HEK293 (cell line): ENCODE measurements around the gene SPP2.

Experiments
- CTCF ChIA-PET: fragments of 350-600 bp; formaldehyde crosslinking; extraction: SDS; loops from one replicate; lab custom pipeline; 2021; ENCODE audit warnings: antibody characterized with exemption; lab: Yijun Ruan, JAX
- POLR2A ChIA-PET: fragments of 300-600 bp; formaldehyde crosslinking; extraction: SDS; loops from one replicate; lab custom pipeline; 2020; ENCODE audit warnings: antibody characterized with exemption, inconsistent platforms; lab: Yijun Ruan, JAX
- H3K27ac ChIP-seq: fragments of 200-500 bp; sonication (Bioruptor generic); 2 replicates; pipeline ENCODE4 v1.5.1; 2014; ENCODE audit warnings: low read depth, low read length, control low read depth, inconsistent platforms; ENCODE audit errors: extremely low read depth
- H3K36me3 ChIP-seq, 2 experiments: fragments of 200-500 bp in 1 of 2; sonication (Bioruptor generic) in 1 of 2; 1 replicate in 1 of 2; 2 replicates in 1 of 2; pipeline ENCODE4 v1.5.1; 2014 to 2017; ENCODE audit warnings: inconsistent platforms in 2 of 2, low read length in 2 of 2; ENCODE audit not compliant: control insufficient read depth in 2 of 2, insufficient read depth in 1 of 2
- H3K4me1 ChIP-seq: fragments of 200-500 bp; sonication (Bioruptor generic); 2 replicates; pipeline ENCODE4 v1.5.1; 2014; ENCODE audit warnings: mild to moderate bottlenecking, low read length, inconsistent platforms; ENCODE audit not compliant: control insufficient read depth, insufficient read depth
- H3K4me3 ChIP-seq: 2 replicates; pipeline ENCODE4 v1.5.1; 2011; ENCODE audit warnings: low read depth, mild to moderate bottlenecking, control low read depth, low read length, moderate library complexity
- H3K9me3 ChIP-seq: fragments of 200-500 bp; sonication (Bioruptor generic); 2 replicates; pipeline ENCODE4 v1.5.1; 2014; ENCODE audit warnings: low read depth, low read length, inconsistent platforms; ENCODE audit not compliant: control insufficient read depth, insufficient read depth
- AEBP2 ChIP-seq: fragments of 450-650 bp; formaldehyde crosslinking; IDR thresholded peaks from 2 replicates; pipeline ENCODE4 v1.5.1; 2016; ENCODE audit warnings: missing biosample characterization, missing genetic modification characterization, borderline replicate concordance
- CTCF ChIP-seq: fragments of 450-650 bp; formaldehyde crosslinking; IDR thresholded peaks from 2 replicates; pipeline ENCODE4 v1.5.1; 2016; ENCODE audit warnings: missing biosample characterization, missing genetic modification characterization
- HOXD13 ChIP-seq: sonication (generic); formaldehyde crosslinking; IDR thresholded peaks from 2 replicates; pipeline ENCODE4 v1.8.0; 2022; ENCODE audit warnings: missing genetic modification reagents, borderline replicate concordance
- IKZF3 ChIP-seq: fragments of 450-650 bp; IDR thresholded peaks from 2 replicates; pipeline ENCODE4 v1.5.0; 2018; ENCODE audit warnings: missing biosample characterization, mild to moderate bottlenecking, missing genetic modification characterization, moderate library complexity
- MYNN ChIP-seq: fragments of 450-650 bp; formaldehyde crosslinking; IDR thresholded peaks from 2 replicates; pipeline ENCODE4 v1.5.1; 2016; ENCODE audit warnings: missing biosample characterization, missing genetic modification characterization, borderline replicate concordance
- SETDB1 ChIP-seq: IDR thresholded peaks from one replicate; pipeline ENCODE4 v1.6.1; 2017; ENCODE audit warnings: mild to moderate bottlenecking, low read length, moderate library complexity, mixed read lengths; ENCODE audit not compliant: insufficient read length
- TRIM28 ChIP-seq: IDR thresholded peaks from 2 replicates; pipeline ENCODE4 v1.6.1; 2011; ENCODE audit warnings: low read length, control low read depth, borderline replicate concordance
- WT1 ChIP-seq: fragments of 450-650 bp; formaldehyde crosslinking; IDR thresholded peaks from 2 replicates; pipeline ENCODE4 v1.5.1; 2016; ENCODE audit warnings: missing biosample characterization, missing genetic modification characterization
- ZBTB48 ChIP-seq: fragments of 450-650 bp; formaldehyde crosslinking; IDR thresholded peaks from 2 replicates; pipeline ENCODE4 v1.5.1; 2016; ENCODE audit warnings: missing biosample characterization, missing genetic modification characterization
- ZBTB7A ChIP-seq: fragments of 450-650 bp; formaldehyde crosslinking; IDR thresholded peaks from 2 replicates; pipeline ENCODE4 v1.5.1; 2016; ENCODE audit warnings: low read depth, missing biosample characterization, missing genetic modification characterization
- ZEB2 ChIP-seq: fragments of 450-650 bp; formaldehyde crosslinking; IDR thresholded peaks from 2 replicates; pipeline ENCODE4 v1.5.1; 2016; ENCODE audit warnings: missing biosample characterization, missing genetic modification characterization
- ZNF133 ChIP-seq: fragments of 450-650 bp; formaldehyde crosslinking; IDR thresholded peaks from 2 replicates; pipeline ENCODE4 v1.5.1; 2016; ENCODE audit warnings: missing biosample characterization, missing genetic modification characterization
- ZNF157 ChIP-seq: fragments of 450-650 bp; formaldehyde crosslinking; IDR thresholded peaks from 2 replicates; pipeline ENCODE4 v1.5.1; 2016; ENCODE audit warnings: missing biosample characterization, missing genetic modification characterization
- ZNF280C ChIP-seq: fragments of 450-650 bp; formaldehyde crosslinking; IDR thresholded peaks from 2 replicates; pipeline ENCODE4 v1.5.1; 2016; ENCODE audit warnings: missing biosample characterization, missing genetic modification characterization
- ZNF354C ChIP-seq: fragments of 450-650 bp; formaldehyde crosslinking; IDR thresholded peaks from 2 replicates; pipeline ENCODE4 v1.5.1; 2016; ENCODE audit warnings: missing biosample characterization, missing genetic modification characterization, low read depth, borderline replicate concordance
- ZNF391 ChIP-seq: fragments of 450-650 bp; formaldehyde crosslinking; IDR thresholded peaks from 2 replicates; pipeline ENCODE4 v1.5.1; 2016; ENCODE audit warnings: low read depth, missing biosample characterization, missing genetic modification characterization, borderline replicate concordance
- ZNF398 ChIP-seq: fragments of 450-650 bp; formaldehyde crosslinking; IDR thresholded peaks from 2 replicates; pipeline ENCODE4 v1.5.1; 2017; ENCODE audit warnings: missing biosample characterization, missing genetic modification characterization
- ZNF426 ChIP-seq: fragments of 450-650 bp; formaldehyde crosslinking; IDR thresholded peaks from 2 replicates; pipeline ENCODE4 v1.5.1; 2017; ENCODE audit warnings: missing biosample characterization, missing genetic modification characterization, mild to moderate bottlenecking, inconsistent platforms, moderate library complexity
- ZNF510 ChIP-seq: fragments of 450-650 bp; formaldehyde crosslinking; IDR thresholded peaks from 2 replicates; pipeline ENCODE4 v1.5.1; 2018; ENCODE audit warnings: mild to moderate bottlenecking, missing genetic modification characterization, missing biosample characterization; ENCODE audit not compliant: insufficient replicate concordance
- ZNF580 ChIP-seq: fragments of 450-650 bp; formaldehyde crosslinking; IDR thresholded peaks from 2 replicates; pipeline ENCODE4 v1.5.1; 2016; ENCODE audit warnings: missing biosample characterization, missing genetic modification characterization
- ZNF629 ChIP-seq: fragments of 450-650 bp; formaldehyde crosslinking; IDR thresholded peaks from 2 replicates; pipeline ENCODE4 v1.5.1; 2017; ENCODE audit warnings: missing biosample characterization, missing genetic modification characterization
- ZNF660 ChIP-seq: fragments of 450-650 bp; IDR thresholded peaks from 2 replicates; pipeline ENCODE4 v1.5.1; 2018; ENCODE audit warnings: missing biosample characterization, mild to moderate bottlenecking, missing genetic modification characterization
- ZNF692 ChIP-seq: fragments of 450-650 bp; formaldehyde crosslinking; IDR thresholded peaks from 2 replicates; pipeline ENCODE4 v1.5.1; 2016; ENCODE audit warnings: missing biosample characterization, missing genetic modification characterization
- ZNF747 ChIP-seq: fragments of 450-650 bp; formaldehyde crosslinking; IDR thresholded peaks from 2 replicates; pipeline ENCODE4 v1.5.1; 2016; ENCODE audit warnings: missing biosample characterization, missing genetic modification characterization
- ZNF837 ChIP-seq: fragments of 450-650 bp; formaldehyde crosslinking; IDR thresholded peaks from 2 replicates; pipeline ENCODE4 v1.5.1; 2016; ENCODE audit warnings: missing biosample characterization, missing genetic modification characterization

Gene SPP2

GRCh38 chr2:234050455-234051135 lies at the start of gene SPP2:
Gene SPP2, plus strand, starts transcription at chr2:234050702. Its CDS starts 85 bp downstream, at chr2:234050787.
- CTCF ChIA-PET = interaction anchor here (0.6 kb wide), 1 partner anchor 82 kb away, joined by 4 read pairs; no protein-coding TSS in a partner anchor
- no peaks in the 10 kb centered on the region for H3K9me3 ChIP-seq
- H3K4me3 ChIP-seq = no peak within 1 kb of the TSS
- no peaks in the 10 kb centered on the region for H3K4me1 ChIP-seq
- no peaks in the 10 kb centered on the region for H3K36me3 ChIP-seq
- H3K27ac ChIP-seq = no peak within 1 kb of the TSS
- POLR2A ChIA-PET = no interaction called here
- no peak for TF ChIP-seq MYNN (tag by site-specific recombination)
- TF ChIP-seq ZNF747 (tag by site-specific recombination) = no peak
- no peak for TF ChIP-seq ZNF580 (tag by site-specific recombination)
- TF ChIP-seq ZNF354C (tag by site-specific recombination) = no peak
- TF ChIP-seq CTCF (tag by site-specific recombination) = no peak
- no peak for TF ChIP-seq ZNF391 (tag by site-specific recombination)
- TF ChIP-seq ZNF837 = no peak
- TF ChIP-seq ZNF510 (tag by site-specific recombination) = no peak
- no peak for TF ChIP-seq ZNF280C (tag by site-specific recombination)
- TF ChIP-seq ZNF660 (tag by site-specific recombination) = no peak
- no peak for TF ChIP-seq ZBTB7A (tag by site-specific recombination)

- H3K4me1 ChIP-seq = peaks cover 10% of the 10 kb centered on the region
- no peak overlapping the region for H3K27ac ChIP-seq
- CTCF ChIA-PET = no interaction called here
- POLR2A ChIA-PET = no interaction called here
- no peaks in the 10 kb centered on the region for H3K9me3 ChIP-seq
- no peaks in the 10 kb centered on the region for H3K36me3 ChIP-seq
- H3K4me3 ChIP-seq = no peak overlapping the region
- TF ChIP-seq ZNF157 (tag by site-specific recombination) (no peak), SETDB1 (no peak), ZNF398 (tag by site-specific recombination) (no peak), TRIM28 (no peak), HOXD13 (CRISPR knock-in tag) (no peak), ZNF692 (tag by site-specific recombination) (no peak), ZEB2 (tag by site-specific recombination) (no peak), IKZF3 (tag by site-specific recombination) (no peak), ZNF426 (tag by site-specific recombination) (no peak), AEBP2 (tag by site-specific recombination) (no peak), WT1 (tag by site-specific recombination) (no peak), ZBTB48 (tag by site-specific recombination) (no peak), ZNF629 (no peak), ZNF133 (tag by site-specific recombination) (no peak)
Measured at GRCh38 chr2:234001380-234002160, 48.9 kb upstream of the SPP2 start.
